Lower leg skin (tissue), 4 donors: ENCODE data around the gene SORL1. TPM values are rescaled to one million over a fixed set of nuclear protein-coding genes. Genes with fewer than 3 reads are reported as not detected.

ENCODE experiments used
- DNase-seq, 2 donors: peaks; one replicate each; pipeline ENCODE4 v3.0.0-alpha.2; 2019; ENCODE audit warnings: low spot score in 2 of 2
- H3K4me3 ChIP-seq: fragments of 200-600 bp; sonication (generic); 2 replicates; pipeline ENCODE4 v1.5.1; 2017; ENCODE audit warnings: mild to moderate bottlenecking, low read depth; ENCODE audit not compliant: poor library complexity, severe bottlenecking
- CTCF ChIP-seq, 3 donors: fragments of 450-650 bp; IDR thresholded peaks; one replicate each; pipeline ENCODE4 v1.5.1; 2016; ENCODE audit warnings: antibody characterized with exemption in 3 of 3, mild to moderate bottlenecking in 3 of 3, moderate library complexity in 2 of 3
- POLR2A ChIP-seq, 2 donors: fragments of 450-650 bp; IDR thresholded peaks; one replicate each; pipeline ENCODE4 v1.6.1; 2016 to 2017; ENCODE audit warnings: antibody characterized with exemption in 2 of 2, mild to moderate bottlenecking in 1 of 2, moderate library complexity in 1 of 2
- WGBS, 2 donors: methylation state at CpG; one replicate each; pipeline ENCODE4 v1.1.5; 2018; 5-methylcytosine and 5-hydroxymethylcytosine counted together
- intact Hi-C: fragments of 100-400 bp; cut with DNase I; formaldehyde crosslinking; loops from one replicate; pipeline ENCODE4 v1.15.0; 2023; ENCODE audit warnings: low total_unique reads
- total RNA-seq, 4 donors: library from RNA; depleted of rRNA; stranded (reverse); fragments of >200 nt; gene quantifications; one replicate each; pipeline ENCODE4 v1.1.0, GENCODE V29; 2016

Gene SORL1
- total RNA-seq, 4 donors from 2014 or later, result 12.5 to 21.8 (median 14.7) TPM

- WGBS, 2 donors, result 92 to 94% methylated on average over 4 of the region's 4 CpGs
These were observed 4.1 kb upstream of the SORL1 start for GRCh38 chr11:121448011-121448410.

GRCh38 chr11:121448431-121448941, 3.6 kb upstream of the SORL1 start:
- H3K4me3 ChIP-seq, result no peak overlapping the region
- 71 to 72% methylated on average over 3 of the region's 3 CpGs for WGBS, 2 donors
- intact Hi-C loops, result no loop called here

More at GRCh38 chr11:121448011-121448410, 4.1 kb upstream of the SORL1 start:
- intact Hi-C loops, result no loop called here
- TF ChIP-seq CTCF (IDR thresholded peaks at IDR 0.05), result no peak
- TF ChIP-seq POLR2A (IDR thresholded peaks at IDR 0.05), result no peak
- DNase-seq, result no peak
- no peak overlapping the region for H3K4me3 ChIP-seq

GRCh38 chr11:121449123-121449522, 3.0 kb upstream of the SORL1 start:
- TF ChIP-seq POLR2A (IDR thresholded peaks at IDR 0.05) (no peak), CTCF (IDR thresholded peaks at IDR 0.05) (no peak)
- DNase-seq, result no peak
- 94 to 95% methylated on average over 4 of the region's 4 CpGs for WGBS, 2 donors
- intact Hi-C loops, result no loop called here
- no peak overlapping the region for H3K4me3 ChIP-seq

More at GRCh38 chr11:121448431-121448941, 3.6 kb upstream of the SORL1 start:
- DNase-seq, result no peak
- no peak for TF ChIP-seq CTCF (IDR thresholded peaks at IDR 0.05)
- TF ChIP-seq POLR2A (IDR thresholded peaks at IDR 0.05), result no peak

GRCh38 chr11:121449626-121450025, 2.5 kb upstream of the SORL1 start:
- no peak overlapping the region for H3K4me3 ChIP-seq
- intact Hi-C loops, result no loop called here
- WGBS, 2 donors, result 98 to 100% methylated on average over 2 of the region's 2 CpGs
- TF ChIP-seq CTCF (IDR thresholded peaks at IDR 0.05) (no peak), POLR2A (IDR thresholded peaks at IDR 0.05) (no peak)
- DNase-seq, result no peak

- intact Hi-C loops, result no loop called here
- no peak for TF ChIP-seq POLR2A (IDR thresholded peaks at IDR 0.05)
- no peak for TF ChIP-seq CTCF (IDR thresholded peaks at IDR 0.05)
- WGBS, 2 donors, result 78 to 79% methylated on average over 1 of the region's 1 CpG
These were observed 1.7 kb upstream of the SORL1 start for GRCh38 chr11:121450401-121450800.

More at GRCh38 chr11:121450401-121450800, 1.7 kb upstream of the SORL1 start:
- H3K4me3 ChIP-seq, result no peak overlapping the region
- DNase-seq, result no peak
